Gastroesophageal sphincter (tissue), 3 donors: ENCODE data around the gene ANG.

Experiments
- CTCF ChIP-seq, 4 experiments: fragments of 200-600 bp in 2 of 4; fragments of 450-650 bp in 2 of 4; sonication (generic) in 1 of 4; IDR thresholded peaks; one replicate each; pipeline ENCODE4 v1.5.1; 2017 to 2019; ENCODE audit warnings: antibody characterized with exemption in 4 of 4, mild to moderate bottlenecking in 2 of 4, moderate library complexity in 2 of 4
- POLR2A ChIP-seq, 2 donors: fragments of 450-650 bp; IDR thresholded peaks; one replicate each; pipeline ENCODE4 v1.6.1; 2017; ENCODE audit warnings: antibody characterized with exemption in 2 of 2, mild to moderate bottlenecking in 2 of 2, moderate library complexity in 1 of 2

- TF ChIP-seq CTCF (IDR thresholded peaks at IDR 0.05) (no peak), POLR2A (IDR thresholded peaks at IDR 0.05) (no peak)
Measured at GRCh38 chr14:20714593-20715250, 26.2 kb downstream of the ANG start.
